SK-MEL-5 (cell line): ENCODE measurements around the gene PPM1B. TPM values are rescaled to one million over a fixed set of nuclear protein-coding genes. Genes with fewer than 3 reads are reported as not detected.
"Not testable (repeated sequence)": the region's sequence is repeated elsewhere in the genome, so short reads cannot be mapped to it uniquely, and the experiment has no call there.

Source experiments
- DNase-seq: peaks from one replicate; pipeline ENCODE4 v3.0.0-alpha.2; 2016; ENCODE audit warnings: low read depth, low spot score
- in situ Hi-C: cut with HindIII; loops from 2 replicates; pipeline ENCODE4 v1.10.0; 2016; ENCODE audit warnings: low sequenced_read_pairs, high pct_unique_total_duplicates, low pct_unique_long_range_greater_than_20kb
- polyA plus RNA-seq, 2 experiments: library from polyadenylated mRNA; depleted of rRNA; stranded (reverse); fragments of >200 nt; gene quantifications; 2 replicates each; pipeline ENCODE4 v1.2.3, GENCODE V29; 2015
- total RNA-seq: library from RNA; depleted of rRNA; stranded (reverse); fragments of >200 nt; shearing (Covaris generic); gene quantifications from 2 replicates; pipeline ENCODE4 v1.2.3, GENCODE V29; 2014; rRNA removed

Gene PPM1B
- total RNA-seq: 25.2 and 30.4 TPM in 2 replicates
- polyA plus RNA-seq (2015; cell fraction: cytosol; rRNA removed): 32.7 and 33.5 TPM in 2 replicates
- 15.4 and 23.3 TPM in 2 replicates for polyA plus RNA-seq (2015; cell fraction: nucleus; rRNA removed)

- peak; percentile 100 for DNase-seq
- in situ Hi-C loops: no loop called here
Observed at GRCh38 chr2:44168681-44169154, at the start of gene PPM1B. PPM1B (plus strand) TSS chr2:44168875; CDS start chr2:44201200, 32,325 bp downstream.

GRCh38 chr2:44119878-44120277, 48.8 kb upstream of the PPM1B start:
- in situ Hi-C loops: no loop called here
- no peak for DNase-seq

GRCh38 chr2:44120428-44120827, 48.2 kb upstream of the PPM1B start:
- in situ Hi-C loops: no loop called here
- peak; percentile 24 for DNase-seq

GRCh38 chr2:44121899-44122298, 46.8 kb upstream of the PPM1B start:
- peak; percentile 52 for DNase-seq
- in situ Hi-C loops: no loop called here

GRCh38 chr2:44124500-44124899, 44.2 kb upstream of the PPM1B start:
- in situ Hi-C loops: no loop called here
- no peak for DNase-seq

GRCh38 chr2:44126106-44126797, 42.4 kb upstream of the PPM1B start:
- in situ Hi-C loops: no loop called here
- no peak for DNase-seq

- in situ Hi-C loops: no loop called here
- DNase-seq: peak; percentile 22
Observed at GRCh38 chr2:44130441-44130840, 38.2 kb upstream of the PPM1B start.

GRCh38 chr2:44131177-44131576, 37.5 kb upstream of the PPM1B start:
- DNase-seq: no peak
- in situ Hi-C loops: no loop called here

GRCh38 chr2:44133602-44134001, 35.1 kb upstream of the PPM1B start:
- DNase-seq, in situ Hi-C loops: not testable (repeated sequence)

- no peak for DNase-seq
- in situ Hi-C loops: no loop called here
Observed at GRCh38 chr2:44134848-44135247, 33.8 kb upstream of the PPM1B start.

GRCh38 chr2:44135296-44135695, 33.4 kb upstream of the PPM1B start:
- in situ Hi-C loops: no loop called here
- DNase-seq: no peak

GRCh38 chr2:44135771-44136170, 32.9 kb upstream of the PPM1B start:
- in situ Hi-C loops: no loop called here
- DNase-seq: no peak

GRCh38 chr2:44136252-44136651, 32.4 kb upstream of the PPM1B start:
- in situ Hi-C loops: no loop called here
- DNase-seq: no peak

GRCh38 chr2:44137048-44137447, 31.6 kb upstream of the PPM1B start:
- DNase-seq: no peak
- in situ Hi-C loops: no loop called here

- in situ Hi-C loops: no loop called here
- no peak for DNase-seq
Observed at GRCh38 chr2:44137872-44138551, 30.7 kb upstream of the PPM1B start.

- in situ Hi-C loops: no loop called here
- no peak for DNase-seq
Observed at GRCh38 chr2:44139741-44140140, 28.9 kb upstream of the PPM1B start.

- in situ Hi-C loops: no loop called here
- no peak for DNase-seq
Observed at GRCh38 chr2:44142306-44142705, 26.4 kb upstream of the PPM1B start.

- in situ Hi-C loops: no loop called here
- DNase-seq: no peak
Observed at GRCh38 chr2:44143701-44144100, 25.0 kb upstream of the PPM1B start.

GRCh38 chr2:44148999-44149398, 19.7 kb upstream of the PPM1B start:
- in situ Hi-C loops: no loop called here
- DNase-seq: no peak
